Mucosa of descending colon (tissue), 3 donors: ENCODE measurements around the gene EFHC2. TPM values are rescaled to one million over a fixed set of nuclear protein-coding genes. Genes with fewer than 3 reads are reported as not detected.

ENCODE experiments used
- ATAC-seq: fragments of 200-7000 bp; cut with Tn5 transposase; one replicate; pipeline ENCODE4 v1.9.1; 2020; ENCODE audit warnings: mild to moderate bottlenecking, moderate library complexity
- DNase-seq, 3 donors: peaks; one replicate each; pipeline ENCODE4 v3.0.0-alpha.2; 2020
- H3K36me3 ChIP-seq: fragments of 200-600 bp; one replicate; pipeline ENCODE4 v1.8.0; 2021; ENCODE audit warnings: low read depth, mild to moderate bottlenecking
- H3K4me1 ChIP-seq: fragments of 200-600 bp; one replicate; pipeline ENCODE4 v1.8.0; 2021; ENCODE audit warnings: low read depth, mild to moderate bottlenecking
- H3K4me3 ChIP-seq: fragments of 200-600 bp; one replicate; pipeline ENCODE4 v1.8.0; 2021; ENCODE audit warnings: mild to moderate bottlenecking
- H3K9me3 ChIP-seq: fragments of 200-600 bp; one replicate; pipeline ENCODE4 v1.8.0; 2021; ENCODE audit warnings: mild to moderate bottlenecking
- CTCF ChIP-seq: fragments of 200-600 bp; IDR thresholded peaks from one replicate; pipeline ENCODE4 v1.8.0; 2022; ENCODE audit warnings: antibody characterized with exemption, mild to moderate bottlenecking
- intact Hi-C, 2 donors: fragments of 100-400 bp; cut with DNase I in 1 of 2; cut with micrococcal nuclease in 1 of 2; formaldehyde crosslinking; loops; one replicate each; pipeline versions ENCODE4 v1.11.0 to v1.11.1; 2022; cut with DNase I, micrococcal nuclease
- long read RNA-seq, 2 donors: library from polyadenylated mRNA; unstranded; transcript quantifications; one replicate each; pipeline ENCODE4 v2.0.0, GENCODE V29; 2019 to 2021
- total RNA-seq, 3 donors: library from RNA; stranded (reverse); fragmentation: NEBNext Ultra II Directional in 2 of 3; extraction: Animal tissue kit (Norgen Biotek cat#: 25700) in 2 of 3; gene quantifications; one replicate each; pipeline versions ENCODE4 v1.2.1 to v1.2.4, GENCODE V29; 2021 to 2023
- donor health status: DM: no; HTN: no; CAD: no; lungs with moderate emphysema.
- donor health status: DM: no; HTN: no; CAD: no.
- donor health status: DM: no; HTN: yes; CAD: no.

Gene EFHC2
- total RNA-seq = 1 to 10 TPM in 2 of 3 donors, under 1 TPM in 1; 0.78 to 3.0 (median 1.9) TPM
- long read RNA-seq, donor 1, partial matches to known transcripts = 1 of 4 reads
- long read RNA-seq, donor 1, other reads (novel, unspliced or antisense) = 0 of 4 reads
- long read RNA-seq, donor 2, partial matches to known transcripts = 0 of 4 reads
- long read RNA-seq, donor 2, other reads (novel, unspliced or antisense) = 0 of 4 reads

GRCh38 chrX:44343412-44344141 is at the start of gene EFHC2:
EFHC2 (minus strand) TSS chrX:44343672; CDS start chrX:44343588, 84 bp downstream.
- H3K36me3 ChIP-seq = no peaks in the 10 kb centered on the region
- no peak within 1 kb of the TSS for H3K4me3 ChIP-seq
- no peaks in the 10 kb centered on the region for H3K4me1 ChIP-seq
- no peaks in the 10 kb centered on the region for H3K9me3 ChIP-seq
- ATAC-seq = peak; percentile 55
- intact Hi-C loops = no loop called here
- peak; percentile 19 to 55 (median 46) for DNase-seq
- no peak for TF ChIP-seq CTCF

- Histone ChIP-seq H3K4me1 (no peaks in the 10 kb centered on the region), H3K36me3 (no peaks in the 10 kb centered on the region), H3K9me3 (no peaks in the 10 kb centered on the region), H3K4me3 (no peak overlapping the region)
- TF ChIP-seq CTCF = no peak
- DNase-seq = no peak
- ATAC-seq = no peak
- intact Hi-C loops = no loop called here
Observed at GRCh38 chrX:44392767-44393166, 49.3 kb upstream of the EFHC2 start.

GRCh38 chrX:44384688-44385338 is 41.3 kb upstream of the EFHC2 start:
- no peak for TF ChIP-seq CTCF
- H3K4me3 ChIP-seq = no peak overlapping the region
- intact Hi-C loops = no loop called here
- DNase-seq = no peak
- H3K36me3 ChIP-seq = no peaks in the 10 kb centered on the region
- H3K9me3 ChIP-seq = no peaks in the 10 kb centered on the region
- H3K4me1 ChIP-seq = no peaks in the 10 kb centered on the region
- no peak for ATAC-seq

DNA sequence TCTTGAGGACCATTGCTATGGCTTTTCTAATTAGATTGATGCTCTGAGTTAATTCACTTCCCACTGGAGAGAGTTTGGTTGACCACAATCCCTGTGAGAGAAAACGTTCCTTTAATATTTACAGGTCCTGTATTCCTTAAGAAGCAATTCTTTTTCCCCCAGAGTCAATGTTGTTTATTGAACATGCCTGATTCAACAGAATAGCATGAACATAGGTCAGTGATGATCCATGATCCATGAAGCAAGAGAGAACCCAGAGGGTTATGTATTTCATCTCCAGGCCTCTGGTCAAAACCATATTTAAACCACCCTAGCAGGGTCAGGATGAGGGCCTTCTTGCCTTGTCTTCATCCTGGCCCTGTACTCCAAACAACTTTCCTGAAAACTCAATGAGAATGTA is 39.4 kb upstream of the EFHC2 start:
- intact Hi-C loops = no loop called here
- Histone ChIP-seq H3K9me3 (no peaks in the 10 kb centered on the region), H3K4me3 (no peak overlapping the region), H3K36me3 (no peaks in the 10 kb centered on the region), H3K4me1 (no peaks in the 10 kb centered on the region)
- DNase-seq (no peak), ATAC-seq (no peak)
- TF ChIP-seq CTCF = no peak

DNA sequence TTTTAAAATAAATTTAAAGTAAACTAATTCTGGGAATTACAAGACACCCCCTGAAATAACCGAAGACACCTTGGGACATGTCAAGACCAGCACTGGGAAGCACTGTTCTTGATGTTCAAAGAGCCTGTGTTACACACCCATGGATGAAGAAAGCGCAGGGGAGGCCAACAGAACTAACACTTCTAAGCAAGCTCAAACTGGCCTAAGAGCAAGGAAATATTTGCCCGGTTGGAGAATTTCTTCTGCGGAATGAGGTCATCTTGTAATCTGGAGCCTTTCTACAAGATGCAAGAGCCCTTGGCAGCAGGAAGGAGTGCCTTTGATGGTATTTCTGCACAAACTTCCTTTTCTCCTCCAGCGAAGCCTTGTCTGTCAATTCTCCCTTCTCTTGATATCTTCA is 9.3 kb upstream of the EFHC2 start:
- TF ChIP-seq CTCF = no peak
- Histone ChIP-seq H3K4me1 (no peaks in the 10 kb centered on the region), H3K4me3 (no peak overlapping the region), H3K36me3 (no peaks in the 10 kb centered on the region), H3K9me3 (no peaks in the 10 kb centered on the region)
- no peak for DNase-seq
- intact Hi-C loops = no loop called here
- ATAC-seq = no peak
